Transverse colon (tissue), 3 donors: Measurements from ENCODE around the gene ANO7.

Experiments used
- CTCF ChIP-seq, 5 experiments: fragments of 200-600 bp in 3 of 5; fragments of 450-650 bp in 2 of 5; sonication (generic) in 3 of 5; IDR thresholded peaks; 1 replicate in 2 of 5; 2 replicates in 3 of 5; pipeline ENCODE4 v1.5.1; 2016 to 2017; ENCODE audit warnings: antibody characterized with exemption in 5 of 5, inconsistent platforms in 3 of 5, mild to moderate bottlenecking in 2 of 5, moderate library complexity in 1 of 5
- POLR2A ChIP-seq: fragments of 450-650 bp; IDR thresholded peaks from one replicate; pipeline ENCODE4 v1.6.1; 2016; ENCODE audit warnings: antibody characterized with exemption, mild to moderate bottlenecking, moderate library complexity

GRCh38 chr2:241163601-241164118 is 24.8 kb upstream of the ANO7 start:
- TF ChIP-seq CTCF (IDR thresholded peaks at IDR 0.05) (no peak), POLR2A (no peak)
